Nephron progenitor cell (in vitro differentiated cells): ENCODE results near the gene SENP8.

ENCODE experiments used
- DNase-seq: peaks from one replicate; pipeline ENCODE4 v3.0.0; 2021
- H3K27ac Mint-ChIP-seq: 2 replicates; pipeline ENCODE4 v1.8.0; 2021; ENCODE audit warnings: mild to moderate bottlenecking, moderate library complexity, mixed read lengths
- H3K27me3 Mint-ChIP-seq: 2 replicates; pipeline ENCODE4 v1.8.0; 2021; ENCODE audit warnings: mild to moderate bottlenecking, low read depth, mixed read lengths; ENCODE audit not compliant: poor library complexity
- H3K36me3 Mint-ChIP-seq: 2 replicates; pipeline ENCODE4 v1.8.0; 2021; ENCODE audit warnings: low read depth, mixed read lengths
- H3K4me1 Mint-ChIP-seq: 2 replicates; pipeline ENCODE4 v1.8.0; 2021; ENCODE audit warnings: mixed read lengths
- H3K4me3 Mint-ChIP-seq: 2 replicates; pipeline ENCODE4 v1.8.0; 2021; ENCODE audit warnings: mild to moderate bottlenecking, moderate library complexity, mixed read lengths
- H3K9me3 Mint-ChIP-seq: 2 replicates; pipeline ENCODE4 v1.8.0; 2021; ENCODE audit warnings: mild to moderate bottlenecking, moderate library complexity, mixed read lengths
- CTCF ChIP-seq: fragments of 200-600 bp; sonication (generic); IDR thresholded peaks from 2 replicates; pipeline ENCODE4 v1.5.0; 2021; ENCODE audit warnings: antibody characterized with exemption

The SENP8 gene

GRCh38 chr15:72153269-72154000 is 35.2 kb downstream of the SENP8 start:
- H3K4me1 Mint-ChIP-seq = peaks cover 20% of the 10 kb centered on the region
- H3K4me3 Mint-ChIP-seq = no peak overlapping the region
- no peaks in the 10 kb centered on the region for H3K9me3 Mint-ChIP-seq
- peaks cover 11% of the 10 kb centered on the region for H3K27me3 Mint-ChIP-seq
- H3K36me3 Mint-ChIP-seq = no peaks in the 10 kb centered on the region
- H3K27ac Mint-ChIP-seq = no peak overlapping the region
- no peak for DNase-seq
- no peak for TF ChIP-seq CTCF

GRCh38 chr15:72154316-72154715 is 36.1 kb downstream of the SENP8 start:
- no peak for DNase-seq
- H3K4me1 Mint-ChIP-seq = peaks cover 20% of the 10 kb centered on the region

GRCh38 chr15:72155003-72155621 is 36.9 kb downstream of the SENP8 start:
- DNase-seq = no peak
- Mint-ChIP-seq H3K9me3 (no peaks in the 10 kb centered on the region), H3K27ac (peak overlapping the region; percentile 71), H3K4me1 (peaks cover 20% of the 10 kb centered on the region), H3K27me3 (peaks cover 11% of the 10 kb centered on the region), H3K36me3 (no peaks in the 10 kb centered on the region), H3K4me3 (peak overlapping the region; percentile 56)
- no peak for TF ChIP-seq CTCF

More at GRCh38 chr15:72154316-72154715, 36.1 kb downstream of the SENP8 start:
- Mint-ChIP-seq H3K36me3 (no peaks in the 10 kb centered on the region), H3K4me3 (no peak overlapping the region), H3K9me3 (no peaks in the 10 kb centered on the region), H3K27me3 (peaks cover 11% of the 10 kb centered on the region), H3K27ac (no peak overlapping the region)
- TF ChIP-seq CTCF = no peak

- peaks cover 20% of the 10 kb centered on the region for H3K4me1 Mint-ChIP-seq
- H3K27ac Mint-ChIP-seq = no peak overlapping the region
- DNase-seq = peak; percentile 87
- no peaks in the 10 kb centered on the region for H3K9me3 Mint-ChIP-seq
- H3K4me3 Mint-ChIP-seq = peak overlapping the region; percentile 56
- peaks cover 7% of the 10 kb centered on the region for H3K27me3 Mint-ChIP-seq
- peak; percentile 79 for TF ChIP-seq CTCF
- no peaks in the 10 kb centered on the region for H3K36me3 Mint-ChIP-seq
These were observed 37.7 kb downstream of the SENP8 start for GRCh38 chr15:72155635-72156616.

GRCh38 chr15:72156928-72157327 is 38.7 kb downstream of the SENP8 start:
- no peaks in the 10 kb centered on the region for H3K36me3 Mint-ChIP-seq
- no peak overlapping the region for H3K27ac Mint-ChIP-seq
- H3K9me3 Mint-ChIP-seq = no peaks in the 10 kb centered on the region
- no peak for DNase-seq
- no peak for TF ChIP-seq CTCF
- H3K4me3 Mint-ChIP-seq = no peak overlapping the region
- H3K27me3 Mint-ChIP-seq = peaks cover 6% of the 10 kb centered on the region
- peaks cover 29% of the 10 kb centered on the region for H3K4me1 Mint-ChIP-seq
